Type B pancreatic cell (in vitro differentiated cells): ENCODE measurements around the gene TBC1D16. TPM values are rescaled to one million over a fixed set of nuclear protein-coding genes. Genes with fewer than 3 reads are reported as not detected.

Source experiments
- DNase-seq: peaks from one replicate; pipeline ENCODE4 v3.0.0; 2021; ENCODE audit warnings: mixed read lengths; ENCODE audit not compliant: unreplicated experiment; ENCODE audit errors: extremely low spot score
- H3K27ac Mint-ChIP-seq: 2 replicates; pipeline ENCODE4 v1.8.0; 2021; ENCODE audit warnings: mild to moderate bottlenecking, mixed read lengths
- H3K27me3 Mint-ChIP-seq: 2 replicates; pipeline ENCODE4 v1.8.0; 2021; ENCODE audit warnings: mixed read lengths
- H3K36me3 Mint-ChIP-seq: 2 replicates; pipeline ENCODE4 v1.8.0; 2021; ENCODE audit warnings: mixed read lengths
- H3K4me1 Mint-ChIP-seq: one replicate; pipeline ENCODE4 v1.8.0; 2021; ENCODE audit warnings: mixed read lengths; ENCODE audit not compliant: unreplicated experiment
- H3K4me3 Mint-ChIP-seq: 2 replicates; pipeline ENCODE4 v1.8.0; 2021; ENCODE audit warnings: mild to moderate bottlenecking, mixed read lengths
- H3K9me3 Mint-ChIP-seq: 2 replicates; pipeline ENCODE4 v1.8.0; 2021; ENCODE audit warnings: mixed read lengths
- total RNA-seq: library from RNA; stranded (reverse); gene quantifications from 2 replicates; pipeline ENCODE4 v1.2.1, GENCODE V29; 2021; ENCODE audit warnings: low replicate concordance
- TF ChIP-seq, protein P1 (sequence below): fragments of 200-600 bp; sonication (generic); conservative IDR thresholded peaks from 2 replicates; pipeline ENCODE4 v1.5.0; 2021; ENCODE audit warnings: antibody characterized with exemption, mild to moderate bottlenecking

TBC1D16 gene
- total RNA-seq, 1 donor from 2014 or later = 71.9 TPM

DNA sequence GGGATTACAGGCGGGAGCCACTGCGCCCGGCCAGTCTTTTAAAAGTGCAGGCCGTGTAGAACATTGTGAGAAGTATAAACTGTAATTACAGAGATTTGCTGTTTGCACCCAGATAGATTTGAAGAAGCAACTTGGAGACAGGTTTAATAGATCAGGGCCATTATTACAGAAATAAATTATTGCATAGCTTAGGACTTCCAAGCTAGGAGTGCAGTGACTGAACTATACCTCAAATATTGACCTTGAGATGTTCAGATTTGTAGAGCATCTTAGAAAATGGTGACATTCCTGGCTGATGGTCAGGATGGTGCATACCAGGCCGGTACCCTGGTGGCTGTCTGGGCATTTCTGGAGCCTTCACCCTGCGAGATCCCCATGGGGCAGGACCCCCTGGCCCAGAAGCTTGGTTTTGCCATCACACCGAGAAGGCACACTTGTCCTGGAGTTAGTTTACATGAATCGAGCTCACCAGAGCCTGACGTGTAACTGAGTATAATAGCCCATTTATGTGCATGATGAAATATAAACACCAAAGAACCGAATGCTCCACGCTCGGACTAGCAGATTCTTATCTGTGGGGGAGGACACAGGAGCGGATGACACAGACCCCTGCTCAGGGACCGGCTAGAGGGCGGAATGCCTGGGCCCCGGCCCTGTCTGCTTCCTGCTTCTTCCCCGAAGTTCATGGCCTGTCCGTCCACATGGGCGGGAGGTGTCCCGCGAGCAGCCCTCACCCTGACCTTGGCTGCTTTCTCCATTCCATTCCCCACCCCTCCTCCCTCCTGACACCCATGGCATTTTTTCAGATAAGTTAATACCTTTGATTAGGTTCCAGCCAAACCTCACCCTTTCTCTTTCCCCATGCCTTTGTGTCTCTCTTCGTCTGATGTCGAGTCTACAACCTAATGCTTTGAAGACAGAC lies 32.9 kb upstream of the TBC1D16 start:
- TF ChIP-seq, protein P1, sequence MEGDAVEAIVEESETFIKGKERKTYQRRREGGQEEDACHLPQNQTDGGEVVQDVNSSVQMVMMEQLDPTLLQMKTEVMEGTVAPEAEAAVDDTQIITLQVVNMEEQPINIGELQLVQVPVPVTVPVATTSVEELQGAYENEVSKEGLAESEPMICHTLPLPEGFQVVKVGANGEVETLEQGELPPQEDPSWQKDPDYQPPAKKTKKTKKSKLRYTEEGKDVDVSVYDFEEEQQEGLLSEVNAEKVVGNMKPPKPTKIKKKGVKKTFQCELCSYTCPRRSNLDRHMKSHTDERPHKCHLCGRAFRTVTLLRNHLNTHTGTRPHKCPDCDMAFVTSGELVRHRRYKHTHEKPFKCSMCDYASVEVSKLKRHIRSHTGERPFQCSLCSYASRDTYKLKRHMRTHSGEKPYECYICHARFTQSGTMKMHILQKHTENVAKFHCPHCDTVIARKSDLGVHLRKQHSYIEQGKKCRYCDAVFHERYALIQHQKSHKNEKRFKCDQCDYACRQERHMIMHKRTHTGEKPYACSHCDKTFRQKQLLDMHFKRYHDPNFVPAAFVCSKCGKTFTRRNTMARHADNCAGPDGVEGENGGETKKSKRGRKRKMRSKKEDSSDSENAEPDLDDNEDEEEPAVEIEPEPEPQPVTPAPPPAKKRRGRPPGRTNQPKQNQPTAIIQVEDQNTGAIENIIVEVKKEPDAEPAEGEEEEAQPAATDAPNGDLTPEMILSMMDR = no peak
- DNase-seq = no peak
- no peaks in the 10 kb centered on the region for H3K27me3 Mint-ChIP-seq
- H3K4me1 Mint-ChIP-seq = peaks cover 18% of the 10 kb centered on the region
- no peaks in the 10 kb centered on the region for H3K9me3 Mint-ChIP-seq
- H3K4me3 Mint-ChIP-seq = no peak overlapping the region
- H3K36me3 Mint-ChIP-seq = peaks cover 8% of the 10 kb centered on the region
- H3K27ac Mint-ChIP-seq = peak overlapping the region; percentile 23

GRCh38 chr17:80067393-80067986 lies 31.8 kb upstream of the TBC1D16 start:
- Mint-ChIP-seq H3K36me3 (peaks cover 8% of the 10 kb centered on the region), H3K4me3 (no peak overlapping the region), H3K9me3 (no peaks in the 10 kb centered on the region), H3K4me1 (peaks cover 18% of the 10 kb centered on the region), H3K27ac (no peak overlapping the region), H3K27me3 (no peaks in the 10 kb centered on the region)
- no peak for DNase-seq
- TF ChIP-seq, protein P1 = no peak

DNA sequence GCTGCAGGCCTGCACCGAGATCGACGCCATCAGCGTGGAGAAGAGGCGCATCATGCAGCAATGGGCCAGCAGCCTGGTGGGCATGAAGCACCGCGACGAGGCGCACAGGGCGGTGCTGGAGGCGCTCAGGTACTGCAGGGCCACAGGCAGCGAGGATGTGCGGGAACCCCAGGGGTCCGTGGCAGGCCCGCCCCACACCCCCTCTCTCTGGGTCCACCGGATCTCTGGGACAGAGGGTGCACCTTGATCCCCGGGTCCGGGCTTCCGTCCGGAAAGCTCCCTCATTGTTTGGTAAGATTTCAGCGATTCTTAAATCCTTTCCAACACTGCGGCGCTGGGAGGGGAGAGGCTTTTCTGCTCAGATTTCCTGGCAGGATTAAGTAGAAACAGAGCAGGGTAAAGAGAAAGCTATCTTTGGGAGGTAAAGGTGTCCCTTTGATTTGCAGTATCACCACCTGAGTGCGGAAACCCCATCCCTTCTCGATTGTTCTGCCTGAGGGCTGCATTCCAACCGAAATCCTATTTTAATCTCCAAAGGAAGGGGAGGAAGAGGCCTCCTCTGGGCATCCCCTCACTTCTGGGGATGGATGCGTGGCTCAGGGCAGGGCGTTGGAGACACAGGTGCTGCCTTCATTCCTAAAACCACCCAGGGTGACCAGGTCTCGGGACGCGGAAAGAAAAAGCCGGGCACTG lies 30.0 kb upstream of the TBC1D16 start:
- no peaks in the 10 kb centered on the region for H3K27me3 Mint-ChIP-seq
- DNase-seq = no peak
- H3K27ac Mint-ChIP-seq = no peak overlapping the region
- H3K4me3 Mint-ChIP-seq = no peak overlapping the region
- peaks cover 18% of the 10 kb centered on the region for H3K4me1 Mint-ChIP-seq
- peaks cover 8% of the 10 kb centered on the region for H3K36me3 Mint-ChIP-seq
- TF ChIP-seq, protein P1 = no peak
- no peaks in the 10 kb centered on the region for H3K9me3 Mint-ChIP-seq

DNA sequence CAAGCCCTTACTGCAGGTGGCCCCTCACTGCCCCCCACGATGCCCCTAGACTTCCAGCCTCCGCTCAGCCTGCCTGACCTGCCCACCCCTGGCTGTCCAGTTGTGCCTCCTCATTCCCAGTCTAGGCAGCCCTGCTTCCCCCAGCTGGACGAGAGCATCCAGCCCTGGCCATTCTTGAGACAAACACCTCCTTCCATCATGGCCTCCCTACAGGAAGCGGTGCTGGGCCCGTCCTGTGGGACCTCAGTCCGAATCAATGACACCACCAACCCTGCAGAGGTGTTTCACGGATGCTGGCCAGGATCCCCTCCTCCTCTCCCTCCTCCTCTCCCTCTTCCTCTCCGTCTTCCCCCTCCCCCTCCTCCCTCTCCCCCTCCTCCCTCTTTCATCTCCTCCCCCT lies 29.0 kb upstream of the TBC1D16 start:
- Mint-ChIP-seq H3K27me3 (no peaks in the 10 kb centered on the region), H3K27ac (no peak overlapping the region), H3K9me3 (no peaks in the 10 kb centered on the region), H3K4me3 (no peak overlapping the region), H3K4me1 (peaks cover 18% of the 10 kb centered on the region), H3K36me3 (peaks cover 8% of the 10 kb centered on the region)
- TF ChIP-seq, protein P1 = no peak
- DNase-seq = no peak

- H3K9me3 Mint-ChIP-seq = no peaks in the 10 kb centered on the region
- no peak overlapping the region for H3K4me3 Mint-ChIP-seq
- DNase-seq = no peak
- H3K36me3 Mint-ChIP-seq = peaks cover 8% of the 10 kb centered on the region
- H3K4me1 Mint-ChIP-seq = peaks cover 14% of the 10 kb centered on the region
- H3K27me3 Mint-ChIP-seq = no peaks in the 10 kb centered on the region
- H3K27ac Mint-ChIP-seq = no peak overlapping the region
- TF ChIP-seq, protein P1 = no peak
Observed at GRCh38 chr17:80063830-80064585, 28.3 kb upstream of the TBC1D16 start.
